MM.1S (cell line): Measurements from ENCODE around the gene ARL1.

Source experiments
- CTCF ChIP-seq: fragments of 300-600 bp; sonication (generic); IDR thresholded peaks from 2 replicates; pipeline ENCODE4 v1.5.1; 2016; ENCODE audit warnings: antibody characterized with exemption, low read length, mixed read lengths
- EZH2 ChIP-seq: fragments of 300-600 bp; sonication (generic); optimal IDR thresholded peaks from 2 replicates; pipeline ENCODE3; 2017; ENCODE audit warnings: low read depth, mild to moderate bottlenecking, antibody characterized with exemption, low read length, mixed read lengths
- EZH2phosphoT487 ChIP-seq: fragments of 300-600 bp; sonication (generic); IDR thresholded peaks from 2 replicates; pipeline ENCODE4 v1.6.1; 2018; ENCODE audit warnings: antibody characterized with exemption, low read length

- TF ChIP-seq CTCF, result no peak
- TF ChIP-seq EZH2, result no peak
- no peak for TF ChIP-seq EZH2phosphoT487
Observed at GRCh38 chr12:101379149-101379548, 28.4 kb downstream of the ARL1 start.
